ENCODE measurements around the gene TPST2.

The TPST2 gene

DNA sequence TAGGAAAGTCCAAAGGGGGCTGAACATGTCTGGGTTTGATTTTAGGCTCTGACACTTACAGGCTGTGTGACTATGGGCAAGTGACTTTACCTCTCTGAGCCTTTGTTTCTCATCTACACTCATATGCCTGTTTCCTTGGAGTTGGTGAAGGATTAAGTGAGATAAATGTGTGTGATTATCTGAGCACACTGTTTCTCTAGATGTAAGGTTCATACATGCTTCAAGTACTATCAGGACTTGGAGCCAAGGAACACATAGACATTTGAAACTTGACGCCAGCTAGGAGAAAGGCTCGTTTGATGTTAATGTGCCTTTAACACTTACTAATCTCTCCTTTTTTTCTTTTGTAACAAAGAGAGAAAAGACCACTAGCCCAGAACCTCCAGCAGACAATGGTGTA is 18.2 kb upstream of the TPST2 start:
- Histone ChIP-seq H3K9me3 (ENCODE audit: insufficient read depth, low read length, severe bottlenecking) (no peaks in the 10 kb centered on the region), H3K79me2 (ENCODE audit: insufficient read depth, low read length) (no peaks in the 10 kb centered on the region), H3K4me1 (ENCODE audit: insufficient read depth, low read length) (peaks cover 6% of the 10 kb centered on the region), H3K4me2 (ENCODE audit: insufficient read depth, low read length) (no peak overlapping the region), H3K27ac (ENCODE audit: low read length) (no peak overlapping the region), H4K20me1 (ENCODE audit: insufficient read depth, low read length) (no peaks in the 10 kb centered on the region), H3K27me3 (ENCODE audit: insufficient read depth, low read length, poor library complexity) (no peaks in the 10 kb centered on the region), H2AFZ (ENCODE audit: low read depth, low read length) (no peak overlapping the region), H3K36me3 (ENCODE audit: insufficient read depth, low read length) (no peaks in the 10 kb centered on the region), H3K9ac (ENCODE audit: low read depth, low read length) (no peak overlapping the region), H3K4me3 (ENCODE audit: low read depth in 1 of 2, low read length in 2 of 2) (no peak overlapping the region)
- ATAC-seq (ENCODE audit: insufficient read depth, low read depth) (no peak), DNase-seq (no peak)
- TF ChIP-seq EZH2 (IDR thresholded peaks at IDR 0.05; ENCODE audit: borderline replicate concordance, low read depth, low read length, severe bottlenecking) = no peak
- TF ChIP-seq, protein P1, sequence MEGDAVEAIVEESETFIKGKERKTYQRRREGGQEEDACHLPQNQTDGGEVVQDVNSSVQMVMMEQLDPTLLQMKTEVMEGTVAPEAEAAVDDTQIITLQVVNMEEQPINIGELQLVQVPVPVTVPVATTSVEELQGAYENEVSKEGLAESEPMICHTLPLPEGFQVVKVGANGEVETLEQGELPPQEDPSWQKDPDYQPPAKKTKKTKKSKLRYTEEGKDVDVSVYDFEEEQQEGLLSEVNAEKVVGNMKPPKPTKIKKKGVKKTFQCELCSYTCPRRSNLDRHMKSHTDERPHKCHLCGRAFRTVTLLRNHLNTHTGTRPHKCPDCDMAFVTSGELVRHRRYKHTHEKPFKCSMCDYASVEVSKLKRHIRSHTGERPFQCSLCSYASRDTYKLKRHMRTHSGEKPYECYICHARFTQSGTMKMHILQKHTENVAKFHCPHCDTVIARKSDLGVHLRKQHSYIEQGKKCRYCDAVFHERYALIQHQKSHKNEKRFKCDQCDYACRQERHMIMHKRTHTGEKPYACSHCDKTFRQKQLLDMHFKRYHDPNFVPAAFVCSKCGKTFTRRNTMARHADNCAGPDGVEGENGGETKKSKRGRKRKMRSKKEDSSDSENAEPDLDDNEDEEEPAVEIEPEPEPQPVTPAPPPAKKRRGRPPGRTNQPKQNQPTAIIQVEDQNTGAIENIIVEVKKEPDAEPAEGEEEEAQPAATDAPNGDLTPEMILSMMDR (IDR thresholded peaks at IDR 0.05; ENCODE audit: borderline replicate concordance, extremely low read depth, low read length, poor library complexity, severe bottlenecking) = no peak

DNA sequence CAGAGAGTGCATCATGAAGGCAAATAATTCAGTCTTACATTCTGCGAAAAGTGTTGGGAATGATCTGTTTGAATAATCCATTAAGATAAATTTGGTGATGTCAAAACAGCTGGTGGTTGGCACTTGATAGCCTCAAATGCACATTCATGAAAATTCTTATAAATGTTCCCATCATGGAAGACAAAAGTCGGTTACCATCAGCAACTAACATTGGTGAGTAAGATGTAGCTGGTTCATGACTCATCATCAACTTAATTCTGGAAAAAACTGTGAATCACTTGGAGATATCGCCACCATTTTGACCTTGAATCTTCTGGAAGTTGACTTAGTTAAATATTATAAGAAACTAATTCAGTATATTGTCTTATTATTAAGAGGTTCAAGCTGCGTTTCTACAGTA is 16.7 kb upstream of the TPST2 start:
- no peak for DNase-seq
- H3K36me3 ChIP-seq (ENCODE audit: insufficient read depth, low read length) = no peaks in the 10 kb centered on the region
- H3K4me2 ChIP-seq (ENCODE audit: insufficient read depth, low read length) = no peak overlapping the region
- TF ChIP-seq, protein P1 (IDR thresholded peaks at IDR 0.05; ENCODE audit: borderline replicate concordance, extremely low read depth, low read length, poor library complexity, severe bottlenecking) = no peak
- no peak for TF ChIP-seq EZH2 (IDR thresholded peaks at IDR 0.05; ENCODE audit: borderline replicate concordance, low read depth, low read length, severe bottlenecking)
- no peaks in the 10 kb centered on the region for H4K20me1 ChIP-seq (ENCODE audit: insufficient read depth, low read length)
- H3K9me3 ChIP-seq (ENCODE audit: insufficient read depth, low read length, severe bottlenecking) = no peaks in the 10 kb centered on the region
- no peaks in the 10 kb centered on the region for H3K79me2 ChIP-seq (ENCODE audit: insufficient read depth, low read length)
- no peak for ATAC-seq (ENCODE audit: insufficient read depth, low read depth)
- H3K4me1 ChIP-seq (ENCODE audit: insufficient read depth, low read length) = peaks cover 6% of the 10 kb centered on the region
- H2AFZ ChIP-seq (ENCODE audit: low read depth, low read length) = no peak overlapping the region
- no peak overlapping the region for H3K9ac ChIP-seq (ENCODE audit: low read depth, low read length)
- no peak overlapping the region for H3K27ac ChIP-seq (ENCODE audit: low read length)
- no peak overlapping the region for H3K4me3 ChIP-seq (ENCODE audit: low read depth in 1 of 2, low read length in 2 of 2)
- no peaks in the 10 kb centered on the region for H3K27me3 ChIP-seq (ENCODE audit: insufficient read depth, low read length, poor library complexity)

DNA sequence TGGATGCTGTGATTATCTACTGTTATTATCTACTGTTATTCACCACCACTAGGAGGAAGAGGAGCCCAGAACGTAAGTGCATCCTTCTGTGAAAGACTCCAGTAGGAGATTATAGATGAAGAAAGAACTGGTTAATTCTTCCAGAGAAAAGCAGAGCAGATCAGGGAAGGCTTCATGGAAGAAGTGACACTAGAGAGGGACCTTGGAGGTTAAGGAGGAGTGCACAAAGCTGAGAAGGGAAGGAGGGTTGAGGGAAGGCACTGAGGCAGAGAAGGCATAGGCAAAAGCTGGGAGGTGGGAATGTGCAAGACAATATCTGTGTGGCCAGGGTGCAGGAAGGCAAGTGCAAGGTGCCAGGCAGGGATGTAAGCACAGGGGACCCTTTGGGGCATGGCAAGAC is 14.4 kb upstream of the TPST2 start:
- Histone ChIP-seq H2AFZ (ENCODE audit: low read depth, low read length) (no peak overlapping the region), H3K36me3 (ENCODE audit: insufficient read depth, low read length) (no peaks in the 10 kb centered on the region), H3K79me2 (ENCODE audit: insufficient read depth, low read length) (no peaks in the 10 kb centered on the region), H3K27ac (ENCODE audit: low read length) (no peak overlapping the region), H3K4me2 (ENCODE audit: insufficient read depth, low read length) (no peak overlapping the region), H3K4me3 (ENCODE audit: low read depth in 1 of 2, low read length in 2 of 2) (no peak overlapping the region), H3K27me3 (ENCODE audit: insufficient read depth, low read length, poor library complexity) (no peaks in the 10 kb centered on the region), H3K4me1 (ENCODE audit: insufficient read depth, low read length) (no peaks in the 10 kb centered on the region), H3K9me3 (ENCODE audit: insufficient read depth, low read length, severe bottlenecking) (no peaks in the 10 kb centered on the region), H4K20me1 (ENCODE audit: insufficient read depth, low read length) (no peaks in the 10 kb centered on the region), H3K9ac (ENCODE audit: low read depth, low read length) (no peak overlapping the region)
- DNase-seq = no peak
- TF ChIP-seq, protein P1 (IDR thresholded peaks at IDR 0.05; ENCODE audit: borderline replicate concordance, extremely low read depth, low read length, poor library complexity, severe bottlenecking) = no peak
- no peak for TF ChIP-seq EZH2 (IDR thresholded peaks at IDR 0.05; ENCODE audit: borderline replicate concordance, low read depth, low read length, severe bottlenecking)
- ATAC-seq (ENCODE audit: insufficient read depth, low read depth) = no peak

DNA sequence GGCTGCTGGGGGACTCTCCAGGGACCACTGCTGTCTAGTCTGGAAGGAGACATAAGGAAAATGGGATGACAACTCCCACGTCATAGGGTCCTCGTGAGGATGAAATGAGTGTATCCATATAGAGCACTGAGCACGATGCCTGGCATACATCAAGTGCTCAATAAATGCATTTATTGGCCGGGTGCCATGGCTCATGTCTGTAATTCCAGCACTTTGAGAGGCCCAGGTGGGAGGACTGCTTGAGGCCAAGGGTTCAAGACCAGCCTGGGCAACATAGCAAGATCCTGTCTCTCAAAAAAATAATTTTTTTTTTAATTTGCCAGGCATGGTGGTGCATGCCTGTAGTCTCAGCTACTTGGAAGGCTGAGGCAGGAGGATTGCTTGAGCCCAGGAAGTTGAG is 12.2 kb upstream of the TPST2 start:
- H3K9me3 ChIP-seq (ENCODE audit: insufficient read depth, low read length, severe bottlenecking) = no peaks in the 10 kb centered on the region
- no peak for ATAC-seq (ENCODE audit: insufficient read depth, low read depth)
- H3K4me3 ChIP-seq (ENCODE audit: low read depth in 1 of 2, low read length in 2 of 2) = no peak overlapping the region

More for the DNA sequence above, 12.2 kb upstream of the TPST2 start:
- no peaks in the 10 kb centered on the region for H3K79me2 ChIP-seq (ENCODE audit: insufficient read depth, low read length)
- H3K9ac ChIP-seq (ENCODE audit: low read depth, low read length) = no peak overlapping the region
- DNase-seq = no peak
- H4K20me1 ChIP-seq (ENCODE audit: insufficient read depth, low read length) = no peaks in the 10 kb centered on the region
- no peaks in the 10 kb centered on the region for H3K27me3 ChIP-seq (ENCODE audit: insufficient read depth, low read length, poor library complexity)
- H3K27ac ChIP-seq (ENCODE audit: low read length) = no peak overlapping the region
- no peak overlapping the region for H2AFZ ChIP-seq (ENCODE audit: low read depth, low read length)
- H3K36me3 ChIP-seq (ENCODE audit: insufficient read depth, low read length) = no peaks in the 10 kb centered on the region
- H3K4me1 ChIP-seq (ENCODE audit: insufficient read depth, low read length) = no peaks in the 10 kb centered on the region
- TF ChIP-seq, protein P1 (IDR thresholded peaks at IDR 0.05; ENCODE audit: borderline replicate concordance, extremely low read depth, low read length, poor library complexity, severe bottlenecking) = no peak
- no peak for TF ChIP-seq EZH2 (IDR thresholded peaks at IDR 0.05; ENCODE audit: borderline replicate concordance, low read depth, low read length, severe bottlenecking)
- no peak overlapping the region for H3K4me2 ChIP-seq (ENCODE audit: insufficient read depth, low read length)
